ENCODE data around the gene PRM1. TPM values are rescaled to one million over a fixed set of nuclear protein-coding genes. Genes with fewer than 3 reads are reported as not detected.

PRM1 gene
- total and polyA plus RNA-seq, 2 of the 13 experiments (the other 11 are each of a cell fraction or from before 2014, with no cell fraction given), result not detected

- TF ChIP-seq RERE (CRISPR knock-in tag; IDR thresholded peaks at IDR 0.05; ENCODE audit: low read depth) (no peak), TRAFD1 (CRISPR knock-in tag; IDR thresholded peaks at IDR 0.05; ENCODE audit: borderline replicate concordance) (no peak), ZNF318 (CRISPR knock-in tag; IDR thresholded peaks at IDR 0.05) (no peak), ASH2L (IDR thresholded peaks at IDR 0.05; ENCODE audit: insufficient read length, low read depth, low read length) (no peak), ZFP91 (CRISPR knock-in tag; IDR thresholded peaks at IDR 0.05; ENCODE audit: borderline replicate concordance) (0 out of 2 replicates have a peak, but pooled peaks have one; percentile 49), ZNF644 (CRISPR knock-in tag; IDR thresholded peaks at IDR 0.05; ENCODE audit: low read depth) (no peak), ZNF703 (CRISPR knock-in tag; IDR thresholded peaks at IDR 0.05; ENCODE audit: borderline replicate concordance) (0 out of 2 replicates have a peak, but pooled peaks have one; percentile 2), ZFP36L2 (CRISPR knock-in tag; IDR thresholded peaks at IDR 0.05) (no peak)
Measured at GRCh38 chr16:11254913-11255736, 26.0 kb downstream of the PRM1 start (continued).
